IPS-18c (cell line): ENCODE measurements around the gene DDO.
"Not testable (repeated sequence)": the region's sequence is repeated elsewhere in the genome, so short reads cannot be mapped to it uniquely, and the experiment has no call there.

Experiments used
- H3K4me3 ChIP-seq: 2 replicates; pipeline ENCODE4 v1.7.0; 2013; ENCODE audit warnings: low read depth, mild to moderate bottlenecking, low read length, moderate library complexity; ENCODE audit not compliant: insufficient read depth
- H3K9me3 ChIP-seq: one replicate; pipeline ENCODE4 v1.6.1; 2013; ENCODE audit warnings: mild to moderate bottlenecking, low read length, moderate library complexity; ENCODE audit not compliant: control insufficient read depth, insufficient read depth

DDO gene, protein sequence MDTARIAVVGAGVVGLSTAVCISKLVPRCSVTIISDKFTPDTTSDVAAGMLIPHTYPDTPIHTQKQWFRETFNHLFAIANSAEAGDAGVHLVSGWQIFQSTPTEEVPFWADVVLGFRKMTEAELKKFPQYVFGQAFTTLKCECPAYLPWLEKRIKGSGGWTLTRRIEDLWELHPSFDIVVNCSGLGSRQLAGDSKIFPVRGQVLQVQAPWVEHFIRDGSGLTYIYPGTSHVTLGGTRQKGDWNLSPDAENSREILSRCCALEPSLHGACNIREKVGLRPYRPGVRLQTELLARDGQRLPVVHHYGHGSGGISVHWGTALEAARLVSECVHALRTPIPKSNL

DNA sequence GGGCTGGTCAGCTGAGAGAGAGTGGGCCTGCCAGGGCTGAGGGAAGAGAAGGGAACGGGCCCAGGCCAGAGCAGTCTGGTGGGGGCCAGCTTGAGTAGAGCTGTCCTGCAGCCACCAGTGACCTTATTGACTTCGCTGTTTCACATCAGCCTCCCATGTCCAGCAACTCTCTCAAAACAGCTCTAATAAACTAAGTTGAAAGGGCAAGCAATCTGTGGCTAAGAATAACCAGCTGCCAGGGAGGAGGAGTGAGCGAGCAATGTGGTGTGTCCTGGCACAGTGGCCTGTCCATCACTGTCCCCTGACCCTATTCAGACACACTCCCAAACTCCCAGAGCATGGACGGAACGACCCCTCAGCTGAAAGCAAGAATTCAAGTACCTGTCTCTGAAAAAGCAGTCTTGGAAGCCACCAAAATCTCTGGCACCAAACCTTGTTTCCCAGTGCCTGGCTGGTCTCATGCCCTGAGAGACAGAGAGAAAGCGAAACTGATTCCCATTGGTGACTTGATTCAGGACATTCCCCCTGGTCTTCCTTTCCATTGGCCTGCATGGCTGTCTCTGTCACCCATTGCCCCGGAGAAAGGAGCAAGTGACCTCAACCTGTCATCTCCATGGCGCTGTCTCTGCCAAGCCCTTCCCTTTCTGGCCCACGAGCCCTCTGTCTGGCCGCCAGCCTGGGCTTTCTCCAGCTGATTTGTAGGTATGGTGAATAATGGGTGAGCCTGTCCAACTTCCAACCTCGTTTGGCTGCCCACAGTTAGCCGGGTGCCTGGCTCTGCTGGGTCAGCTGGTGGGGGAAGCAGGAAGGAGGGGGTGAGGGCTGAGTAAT, at the start of gene DDO:
TSS of gene DDO (minus strand) at position 490 of the 831 bp plus-strand sequence. CDS start 2,113 bp downstream, outside the sequence.
- H3K4me3 ChIP-seq, result no peak within 1 kb of the TSS

DNA sequence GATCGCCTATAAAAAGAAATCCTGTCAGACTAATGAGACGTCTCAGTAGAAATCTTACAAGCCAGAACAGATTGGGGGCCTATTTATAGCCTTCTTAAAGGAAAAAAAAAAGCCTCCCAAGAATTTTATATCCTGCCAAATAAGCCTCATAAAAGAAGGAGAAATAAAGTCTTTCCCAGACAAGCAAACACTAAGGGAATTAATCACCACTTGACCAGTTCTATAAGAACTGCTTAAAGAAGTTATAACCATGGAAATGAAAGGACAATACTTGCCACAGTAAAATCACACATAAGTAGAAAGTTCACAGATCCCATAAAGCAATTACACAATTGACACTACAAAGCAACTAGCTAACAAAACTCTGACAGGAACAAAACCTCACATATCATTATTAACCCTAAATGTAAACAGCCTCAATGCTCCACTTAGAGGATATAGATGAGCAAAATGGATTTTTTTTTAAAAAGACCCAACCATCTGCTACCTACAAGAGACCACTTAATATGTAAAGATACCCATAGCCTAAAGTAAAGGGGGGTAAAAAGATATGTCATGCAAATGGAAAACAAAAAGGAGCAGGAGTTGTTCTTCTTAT, 47.6 kb upstream of the DDO start:
- H3K9me3 ChIP-seq, result peaks cover 3% of the 10 kb centered on the region
- H3K4me3 ChIP-seq, result no peak overlapping the region

More for the DNA sequence above, at the start of gene DDO:
- H3K9me3 ChIP-seq, result no peaks in the 10 kb centered on the region

DNA sequence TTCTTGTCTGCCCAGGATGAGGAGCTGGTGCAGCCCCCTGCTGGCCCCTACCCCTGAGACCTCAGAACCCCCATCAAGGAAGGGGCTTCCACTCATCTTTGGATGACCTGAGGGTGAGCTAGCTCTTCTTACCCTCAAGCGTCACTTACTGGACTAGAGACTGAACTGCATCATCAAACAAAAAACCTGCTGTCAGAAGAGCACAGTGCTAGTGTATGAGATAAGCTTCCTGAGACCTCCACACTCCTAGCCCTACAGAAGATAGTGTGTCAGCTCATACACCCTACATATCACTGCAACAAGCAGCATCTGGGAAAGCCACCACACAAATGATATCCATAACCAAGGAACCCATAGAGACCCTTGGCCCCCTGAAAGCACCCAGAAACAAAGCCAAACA, 46.0 kb upstream of the DDO start:
- Histone ChIP-seq H3K4me3 (no peak overlapping the region), H3K9me3 (peaks cover 3% of the 10 kb centered on the region)

- H3K9me3 ChIP-seq, result peaks cover 3% of the 10 kb centered on the region
- H3K4me3 ChIP-seq, result no peak overlapping the region
Measured at GRCh38 chr6:110459137-110459536, 43.8 kb upstream of the DDO start.

DNA sequence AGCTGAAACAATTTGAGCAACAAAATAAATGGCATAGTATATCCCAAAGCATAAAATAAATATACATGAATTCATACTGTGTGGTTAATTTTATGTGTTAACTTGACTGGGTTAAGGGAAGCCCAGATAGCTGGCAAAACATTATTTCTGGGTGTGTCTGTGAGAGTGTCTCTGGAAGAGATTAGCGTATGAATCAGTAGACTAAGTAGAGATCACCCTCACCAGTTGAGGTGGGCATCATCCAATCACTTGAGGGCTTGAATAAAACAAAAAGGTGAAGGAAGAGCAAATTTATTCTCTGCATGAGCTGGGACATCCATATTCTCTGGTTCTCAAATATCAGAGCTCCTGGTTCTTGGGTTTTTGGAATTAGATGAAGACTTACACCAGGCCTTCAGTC, 43.1 kb upstream of the DDO start:
- H3K9me3 ChIP-seq, result peaks cover 3% of the 10 kb centered on the region
- no peak overlapping the region for H3K4me3 ChIP-seq

DNA sequence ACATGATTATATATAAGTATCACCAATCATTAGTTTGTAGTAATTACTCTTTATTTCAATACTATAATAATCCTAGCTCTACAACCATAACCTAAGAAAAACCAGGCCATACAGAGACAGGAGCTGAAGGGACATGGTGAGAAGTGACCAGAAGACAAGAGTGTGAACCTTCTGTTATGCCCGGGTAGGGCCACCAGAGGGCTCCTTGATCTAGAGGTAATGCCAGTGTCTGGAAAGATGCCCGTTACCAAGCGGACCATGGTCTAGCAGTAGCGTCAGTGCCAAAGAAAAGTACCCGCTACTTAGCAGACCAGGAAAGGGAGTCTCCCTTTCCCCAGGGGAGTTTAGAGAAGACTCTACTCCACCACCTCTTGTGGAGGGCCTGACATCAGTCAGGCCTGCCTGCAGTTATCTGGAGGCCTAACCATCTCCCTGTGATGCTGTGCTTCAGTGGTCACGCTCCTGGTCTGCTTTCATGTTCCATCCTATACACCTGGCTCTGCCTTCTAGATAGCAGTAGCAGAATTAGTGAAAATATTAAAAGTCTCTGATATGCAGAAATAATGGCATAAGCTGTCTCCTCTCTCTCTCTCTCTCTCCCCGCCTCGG, 42.3 kb upstream of the DDO start:
- H3K4me3 ChIP-seq, H3K9me3 ChIP-seq: not testable (repeated sequence)

GRCh38 chr6:110456694-110457093, 41.3 kb upstream of the DDO start:
- Histone ChIP-seq H3K4me3 (no peak overlapping the region), H3K9me3 (no peaks in the 10 kb centered on the region)

DNA sequence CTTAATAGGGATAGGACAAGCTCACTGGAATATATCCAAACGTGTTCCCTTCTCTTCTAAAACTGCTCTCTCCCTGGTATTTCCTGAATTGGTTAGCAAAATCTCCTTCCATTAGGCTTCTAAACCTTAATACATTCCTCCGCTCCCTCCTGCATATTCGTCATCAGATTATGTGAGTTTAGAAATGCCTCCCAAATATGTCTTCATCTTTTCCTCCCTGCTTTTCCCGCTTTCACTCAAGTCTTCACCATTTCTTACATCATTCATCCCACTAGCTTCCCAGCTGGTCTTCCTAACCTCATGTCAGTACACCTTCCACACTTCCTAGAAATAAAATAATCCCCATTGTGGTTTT, 34.1 kb upstream of the DDO start:
- Histone ChIP-seq H3K4me3 (no peak overlapping the region), H3K9me3 (no peaks in the 10 kb centered on the region)

- no peak overlapping the region for H3K4me3 ChIP-seq
- H3K9me3 ChIP-seq, result no peaks in the 10 kb centered on the region
Measured at GRCh38 chr6:110448846-110449540, 33.6 kb upstream of the DDO start.

DNA sequence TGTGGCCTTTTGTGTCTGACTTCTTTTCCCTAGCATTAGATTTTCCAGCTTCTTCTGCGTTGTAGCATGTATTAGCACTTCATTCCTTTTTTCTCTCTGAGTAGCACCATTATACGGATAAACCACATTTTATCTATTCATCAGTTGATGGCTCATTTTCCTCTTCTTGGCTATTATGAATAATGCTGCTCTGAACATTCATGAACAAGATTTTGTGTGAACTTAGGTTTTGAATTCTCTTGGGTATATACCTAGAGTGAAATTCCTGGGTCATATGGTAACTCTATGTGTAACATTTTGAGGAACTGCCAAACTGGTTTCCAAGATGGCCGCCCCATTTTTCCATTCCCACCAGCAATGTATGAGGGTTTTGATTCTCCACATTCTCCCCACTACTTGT, 32.4 kb upstream of the DDO start:
- H3K4me3 ChIP-seq, result no peak overlapping the region
- H3K9me3 ChIP-seq, result no peaks in the 10 kb centered on the region

GRCh38 chr6:110446405-110446804, 31.0 kb upstream of the DDO start:
- no peak overlapping the region for H3K4me3 ChIP-seq
- no peaks in the 10 kb centered on the region for H3K9me3 ChIP-seq

- H3K9me3 ChIP-seq, result no peaks in the 10 kb centered on the region
- H3K4me3 ChIP-seq, result no peak overlapping the region
Measured at GRCh38 chr6:110440026-110440425, 24.7 kb upstream of the DDO start.

- H3K4me3 ChIP-seq, result no peak overlapping the region
- no peaks in the 10 kb centered on the region for H3K9me3 ChIP-seq
Measured at GRCh38 chr6:110439356-110439755, 24.0 kb upstream of the DDO start.

DNA sequence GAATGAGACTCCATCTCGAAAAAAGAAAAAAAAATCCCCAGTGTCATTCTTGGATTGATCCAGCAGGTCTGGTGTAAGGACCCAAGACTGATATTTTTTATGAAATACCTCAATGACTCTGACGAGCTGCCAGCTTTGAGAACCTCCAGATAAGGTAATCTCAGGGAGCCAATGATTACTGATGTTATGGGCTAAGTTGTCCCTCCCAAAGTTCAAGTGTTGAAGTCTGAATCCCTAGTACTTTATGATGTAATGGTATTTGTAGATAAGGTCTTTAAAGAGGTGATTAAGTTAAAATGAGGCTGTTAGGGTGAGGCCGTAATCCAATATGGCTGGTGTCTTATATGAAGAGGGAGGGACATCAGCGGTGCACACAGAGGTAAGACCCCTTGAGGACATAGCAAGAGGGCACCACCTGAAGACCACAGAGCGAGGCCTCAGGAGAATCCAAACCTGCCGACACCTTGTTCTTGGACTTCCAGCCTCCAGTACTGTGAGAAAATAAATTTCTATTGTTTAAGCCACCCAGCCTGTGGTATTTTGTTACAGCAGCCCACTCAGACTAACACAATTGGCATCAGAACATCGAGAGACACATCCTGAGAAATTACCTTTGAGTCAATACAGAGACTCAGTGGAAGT, 19.7 kb upstream of the DDO start:
- Histone ChIP-seq H3K4me3 (no peak overlapping the region), H3K9me3 (no peaks in the 10 kb centered on the region)

DNA sequence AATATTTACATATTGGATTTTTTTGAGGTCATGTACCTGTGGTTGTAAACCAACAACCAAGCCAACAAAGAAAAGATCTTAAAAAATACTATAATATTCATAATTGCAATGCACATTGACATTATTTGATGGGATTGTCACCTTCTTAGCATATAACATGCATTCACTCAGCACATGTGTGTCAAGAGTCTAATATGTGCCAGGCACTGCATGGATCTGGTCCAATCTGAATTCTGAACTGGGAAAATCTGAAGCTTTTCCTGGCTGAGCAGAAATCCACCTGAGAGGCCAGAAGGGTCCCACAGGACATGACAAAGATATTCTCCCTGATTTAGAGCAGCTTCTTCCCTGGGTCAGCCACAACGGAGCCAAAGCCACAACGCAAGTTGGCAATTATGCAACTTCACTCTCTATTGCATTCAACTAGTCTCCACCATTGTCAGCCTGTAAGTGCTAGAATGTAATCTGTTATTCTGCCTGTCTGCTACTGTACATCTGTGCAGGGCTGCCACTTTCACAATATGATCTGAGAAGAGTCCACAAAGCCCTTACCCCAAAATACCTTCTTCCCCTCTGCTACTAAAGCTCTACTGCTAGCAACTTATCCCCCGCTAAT, 17.0 kb upstream of the DDO start:
- Histone ChIP-seq H3K4me3 (no peak overlapping the region), H3K9me3 (no peaks in the 10 kb centered on the region)

DNA sequence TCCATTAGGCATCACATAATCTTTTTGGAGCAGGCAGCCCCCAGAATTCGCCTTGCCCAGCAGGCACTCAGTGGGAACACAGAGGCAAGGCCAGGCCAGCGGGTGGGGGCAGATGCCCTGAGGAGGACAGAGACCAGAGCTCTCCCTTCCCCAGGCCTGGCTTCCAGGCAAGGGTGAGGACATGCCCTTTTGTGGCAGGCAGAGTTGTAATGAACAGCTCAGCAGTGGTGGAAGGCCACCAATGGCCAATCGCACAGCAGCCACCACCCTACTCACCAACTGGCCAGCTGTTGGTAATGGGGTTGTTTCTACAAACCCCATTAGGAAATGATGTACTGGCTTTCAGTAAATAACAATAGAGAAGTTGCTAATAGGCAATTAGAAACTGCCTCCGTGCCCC, 15.4 kb upstream of the DDO start:
- H3K4me3 ChIP-seq, result no peak overlapping the region
- no peaks in the 10 kb centered on the region for H3K9me3 ChIP-seq
